C4-2B (cell line): ENCODE data around the gene SSU72.
"Not testable (repeated sequence)": the region's sequence is repeated elsewhere in the genome, so short reads cannot be mapped to it uniquely, and the experiment has no call there.

Experiments
- ZFX ChIP-seq: fragments of 450-650 bp; IDR thresholded peaks from 2 replicates; pipeline ENCODE4 v1.6.1; 2017
- TF ChIP-seq, protein P1 (sequence below): fragments of 450-650 bp; conservative IDR thresholded peaks from 2 replicates; pipeline ENCODE4 v1.5.1; 2017; ENCODE audit warnings: mild to moderate bottlenecking

DNA sequence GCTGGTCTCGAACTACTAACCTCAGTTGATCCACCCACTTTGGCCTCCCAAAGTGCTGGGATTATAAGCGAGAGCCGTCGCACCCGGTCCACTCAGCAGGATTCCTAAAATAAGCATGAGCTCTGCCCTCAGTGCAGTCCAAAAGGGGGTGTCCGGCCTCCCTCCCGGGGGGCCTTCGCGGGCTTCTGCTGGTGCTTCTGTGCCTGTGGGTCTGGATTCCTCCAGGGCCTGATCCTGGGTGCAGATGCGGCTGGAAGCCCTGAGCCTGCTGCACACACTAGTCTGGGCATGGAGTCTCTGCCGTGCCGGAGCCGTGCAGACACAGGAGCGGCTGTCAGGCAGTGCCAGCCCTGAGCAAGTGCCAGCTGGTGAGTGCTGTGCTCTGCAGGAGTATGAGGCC lies 57.7 kb downstream of the SSU72 start:
- TF ChIP-seq, protein P1, sequence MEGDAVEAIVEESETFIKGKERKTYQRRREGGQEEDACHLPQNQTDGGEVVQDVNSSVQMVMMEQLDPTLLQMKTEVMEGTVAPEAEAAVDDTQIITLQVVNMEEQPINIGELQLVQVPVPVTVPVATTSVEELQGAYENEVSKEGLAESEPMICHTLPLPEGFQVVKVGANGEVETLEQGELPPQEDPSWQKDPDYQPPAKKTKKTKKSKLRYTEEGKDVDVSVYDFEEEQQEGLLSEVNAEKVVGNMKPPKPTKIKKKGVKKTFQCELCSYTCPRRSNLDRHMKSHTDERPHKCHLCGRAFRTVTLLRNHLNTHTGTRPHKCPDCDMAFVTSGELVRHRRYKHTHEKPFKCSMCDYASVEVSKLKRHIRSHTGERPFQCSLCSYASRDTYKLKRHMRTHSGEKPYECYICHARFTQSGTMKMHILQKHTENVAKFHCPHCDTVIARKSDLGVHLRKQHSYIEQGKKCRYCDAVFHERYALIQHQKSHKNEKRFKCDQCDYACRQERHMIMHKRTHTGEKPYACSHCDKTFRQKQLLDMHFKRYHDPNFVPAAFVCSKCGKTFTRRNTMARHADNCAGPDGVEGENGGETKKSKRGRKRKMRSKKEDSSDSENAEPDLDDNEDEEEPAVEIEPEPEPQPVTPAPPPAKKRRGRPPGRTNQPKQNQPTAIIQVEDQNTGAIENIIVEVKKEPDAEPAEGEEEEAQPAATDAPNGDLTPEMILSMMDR = not testable (repeated sequence)
- TF ChIP-seq ZFX = not testable (repeated sequence)
